H9 (cell line): ENCODE measurements around the gene PSMD7. TPM values are rescaled to one million over a fixed set of nuclear protein-coding genes. Genes with fewer than 3 reads are reported as not detected.
"Not testable (repeated sequence)": the region's sequence is repeated elsewhere in the genome, so short reads cannot be mapped to it uniquely, and the experiment has no call there.

Experiments
- DNase-seq: peaks from one replicate; pipeline ENCODE4 v3.0.0-alpha.2; 2017
- H2AFZ ChIP-seq: one replicate; pipeline ENCODE4 v1.6.1; 2013; ENCODE audit warnings: mild to moderate bottlenecking, low read length, control low read depth, moderate library complexity
- H2AK5ac ChIP-seq: 2 replicates; pipeline ENCODE4 v1.6.1; 2013; ENCODE audit warnings: low read length, control low read depth, mixed read lengths; ENCODE audit not compliant: insufficient read length
- H2BK120ac ChIP-seq: one replicate; pipeline ENCODE4 v1.6.1; 2013; ENCODE audit warnings: low read depth, mild to moderate bottlenecking, low read length, control low read depth, inconsistent platforms; ENCODE audit not compliant: poor library complexity, severe bottlenecking
- H2BK12ac ChIP-seq: 2 replicates; pipeline ENCODE4 v1.6.1; 2013; ENCODE audit warnings: low read length, control low read depth, mixed read lengths, low read depth; ENCODE audit not compliant: insufficient read length
- H2BK15ac ChIP-seq: 2 replicates; pipeline ENCODE4 v1.6.1; 2013; ENCODE audit warnings: low read depth, low read length, control low read depth
- H2BK20ac ChIP-seq: one replicate; pipeline ENCODE4 v1.6.1; 2013; ENCODE audit warnings: low read depth, mild to moderate bottlenecking, low read length, control low read depth, inconsistent platforms; ENCODE audit not compliant: poor library complexity, severe bottlenecking
- H2BK5ac ChIP-seq: 2 replicates; pipeline ENCODE4 v1.6.1; 2013; ENCODE audit warnings: low read length, control low read depth, mixed read lengths; ENCODE audit not compliant: insufficient read length
- H3K14ac ChIP-seq: 2 replicates; pipeline ENCODE4 v1.6.1; 2013; ENCODE audit warnings: low read length, control low read depth; ENCODE audit not compliant: insufficient read depth
- H3K18ac ChIP-seq: 2 replicates; pipeline ENCODE4 v1.6.1; 2013; ENCODE audit warnings: low read depth, mild to moderate bottlenecking, mixed read lengths, low read length, control low read depth; ENCODE audit not compliant: insufficient read length
- H3K23ac ChIP-seq: 2 replicates; pipeline ENCODE4 v1.6.1; 2013; ENCODE audit warnings: low read length, control low read depth, mixed read lengths, low read depth; ENCODE audit not compliant: insufficient read length
- H3K23me2 ChIP-seq: 2 replicates; pipeline ENCODE4 v1.6.1; 2013; ENCODE audit warnings: low read depth, mild to moderate bottlenecking, mixed read lengths, low read length, control low read depth; ENCODE audit not compliant: insufficient read length, poor library complexity, severe bottlenecking
- H3K27ac ChIP-seq: 2 replicates; pipeline ENCODE4 v1.5.1; 2013; ENCODE audit warnings: low read length, control low read depth, mixed read lengths, low read depth; ENCODE audit not compliant: insufficient read length
- H3K27me3 ChIP-seq: 2 replicates; pipeline ENCODE4 v1.6.1; 2013; ENCODE audit warnings: low read length, control low read depth, inconsistent platforms; ENCODE audit not compliant: insufficient read depth
- H3K4ac ChIP-seq: 2 replicates; pipeline ENCODE4 v1.6.1; 2013; ENCODE audit warnings: low read depth, mild to moderate bottlenecking, control low read depth, inconsistent platforms, low read length, moderate library complexity
- H3K4me1 ChIP-seq: 2 replicates; pipeline ENCODE4 v1.6.1; 2013; ENCODE audit warnings: low read length, control low read depth, inconsistent platforms; ENCODE audit not compliant: insufficient read depth
- H3K4me2 ChIP-seq: 2 replicates; pipeline ENCODE4 v1.6.1; 2013; ENCODE audit warnings: low read length, control low read depth, mixed read lengths; ENCODE audit not compliant: insufficient read length, insufficient read depth
- H3K56ac ChIP-seq: 2 replicates; pipeline ENCODE4 v1.6.1; 2013; ENCODE audit warnings: low read depth, mild to moderate bottlenecking, mixed read lengths, low read length, control low read depth; ENCODE audit not compliant: insufficient read length
- H3K79me1 ChIP-seq: 2 replicates; pipeline ENCODE4 v1.6.1; 2013; ENCODE audit warnings: low read depth, mild to moderate bottlenecking, moderate library complexity, low read length, control low read depth, inconsistent platforms; ENCODE audit not compliant: insufficient read depth, poor library complexity, severe bottlenecking
- H3K79me2 ChIP-seq: 2 replicates; pipeline ENCODE4 v1.6.1; 2013; ENCODE audit warnings: low read length, control low read depth, inconsistent platforms; ENCODE audit not compliant: insufficient read depth
- H3K9ac ChIP-seq: 2 replicates; pipeline ENCODE4 v1.6.1; 2013; ENCODE audit warnings: low read length, control low read depth, mixed read lengths; ENCODE audit not compliant: insufficient read length; ENCODE audit errors: extremely low read depth
- H3K9me3 ChIP-seq: one replicate; pipeline ENCODE4 v1.6.1; 2013; ENCODE audit warnings: low read depth, low read length, inconsistent platforms; ENCODE audit not compliant: control insufficient read depth
- H3T11ph ChIP-seq: one replicate; pipeline ENCODE4 v1.6.1; 2013; ENCODE audit warnings: mild to moderate bottlenecking, low read length, control low read depth, inconsistent platforms
- H4K20me1 ChIP-seq: one replicate; pipeline ENCODE4 v1.6.1; 2013; ENCODE audit not compliant: control insufficient read depth, insufficient read length, insufficient read depth
- H4K5ac ChIP-seq: 2 replicates; pipeline ENCODE4 v1.6.1; 2013; ENCODE audit warnings: low read depth, mild to moderate bottlenecking, mixed read lengths, low read length, control low read depth; ENCODE audit not compliant: insufficient read length
- H4K8ac ChIP-seq: replicated peaks from 2 replicates; pipeline ENCODE4 v1.6.1; 2013; ENCODE audit warnings: low read length, control low read depth, mixed read lengths, low read depth; ENCODE audit not compliant: insufficient read length
- H4K91ac ChIP-seq: 2 replicates; pipeline ENCODE4 v1.6.1; 2013; ENCODE audit warnings: low read depth, mild to moderate bottlenecking, moderate library complexity, mixed read lengths, low read length, control low read depth; ENCODE audit not compliant: insufficient read length
- H3K27ac Mint-ChIP-seq, 3 experiments: 2 replicates in 2 of 3; 3 replicates in 1 of 3; pipeline ENCODE4 v1.8.0; 2020 to 2021; ENCODE audit warnings: mixed read lengths in 3 of 3, mild to moderate bottlenecking in 1 of 3, moderate library complexity in 1 of 3
- H3K27me3 Mint-ChIP-seq: 2 replicates; pipeline ENCODE4 v1.8.0; 2021; ENCODE audit warnings: low read depth, mild to moderate bottlenecking, moderate library complexity, mixed read lengths
- H3K36me3 Mint-ChIP-seq, 3 experiments: 2 replicates in 2 of 3; 3 replicates in 1 of 3; pipeline ENCODE4 v1.8.0; 2020 to 2021; ENCODE audit warnings: low read depth in 3 of 3, mixed read lengths in 3 of 3; ENCODE audit not compliant: insufficient read depth in 1 of 3
- H3K4me1 Mint-ChIP-seq, 2 experiments: 2 replicates each; pipeline ENCODE4 v1.8.0; 2020; ENCODE audit warnings: mixed read lengths in 2 of 2
- H3K4me3 Mint-ChIP-seq, 2 experiments: 2 replicates in 1 of 2; 3 replicates in 1 of 2; pipeline ENCODE4 v1.8.0; 2020 to 2021; ENCODE audit warnings: mild to moderate bottlenecking in 2 of 2, mixed read lengths in 2 of 2, moderate library complexity in 1 of 2
- H3K9me3 Mint-ChIP-seq, 2 experiments: 2 replicates in 1 of 2; 3 replicates in 1 of 2; pipeline ENCODE4 v1.8.0; 2020; ENCODE audit warnings: mild to moderate bottlenecking in 2 of 2, mixed read lengths in 2 of 2, moderate library complexity in 1 of 2
- WGBS: extraction: QIAGEN DNeasy Blood & Tissue Kit; methylation state at CpG from one replicate; pipeline ENCODE4 v1.1.7; 2013; ENCODE audit warnings: missing lambda C conversion rate, low lambda C conversion rate, mixed read lengths; ENCODE audit not compliant: insufficient read length; ENCODE audit errors: extremely low coverage; 5-methylcytosine and 5-hydroxymethylcytosine counted together
- total RNA-seq: library from RNA; stranded (reverse); gene quantifications from 2 replicates; pipeline ENCODE4 v1.2.1, GENCODE V29; 2021

The PSMD7 gene
- total RNA-seq, 1 experiment from 2014 or later, result 140 TPM

DNA sequence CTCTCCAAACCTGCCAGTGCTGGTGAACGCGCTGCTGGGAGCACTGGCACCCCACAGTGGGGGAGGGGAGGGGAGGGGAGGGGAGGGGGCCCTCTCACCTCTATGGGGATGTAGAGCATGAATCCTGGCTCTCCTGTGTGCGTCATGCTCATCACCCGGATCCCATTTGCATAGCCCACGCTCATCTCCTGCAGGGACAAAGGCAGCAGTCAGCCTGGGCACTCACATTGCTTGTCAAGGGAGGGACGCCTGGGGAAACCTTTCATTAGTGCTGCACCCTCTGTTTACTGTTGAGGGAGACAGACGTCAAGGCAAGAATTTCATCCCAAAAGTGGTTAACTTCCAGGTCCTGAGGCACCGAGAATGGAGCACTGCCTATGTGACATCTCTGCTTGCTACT is 35.9 kb downstream of the PSMD7 start:
- H4K5ac ChIP-seq, H3K56ac ChIP-seq, H3K4me1 Mint-ChIP-seq, DNase-seq, H4K8ac ChIP-seq, H3K9me3 Mint-ChIP-seq, H3K27me3 Mint-ChIP-seq, H3K9ac ChIP-seq, H2AFZ ChIP-seq, H3T11ph ChIP-seq, H3K9me3 ChIP-seq, H3K27ac Mint-ChIP-seq, H3K4ac ChIP-seq, H2BK12ac ChIP-seq, H2AK5ac ChIP-seq, H3K4me1 ChIP-seq, H3K27ac ChIP-seq, H3K18ac ChIP-seq, H4K91ac ChIP-seq, H3K23ac ChIP-seq, H2BK120ac ChIP-seq, H3K23me2 ChIP-seq, H2BK20ac ChIP-seq, H3K79me2 ChIP-seq, H3K4me3 Mint-ChIP-seq, H2BK15ac ChIP-seq, H3K79me1 ChIP-seq, H2BK5ac ChIP-seq, H3K4me2 ChIP-seq, H3K14ac ChIP-seq, H4K20me1 ChIP-seq, H3K27me3 ChIP-seq: not testable (repeated sequence)
- WGBS, result no CpG with 5 or more reads among the region's 8 CpGs
- H3K36me3 Mint-ChIP-seq, result peaks cover 22 to 56% (median 48%) of the 10 kb centered on the region in 3 experiments

DNA sequence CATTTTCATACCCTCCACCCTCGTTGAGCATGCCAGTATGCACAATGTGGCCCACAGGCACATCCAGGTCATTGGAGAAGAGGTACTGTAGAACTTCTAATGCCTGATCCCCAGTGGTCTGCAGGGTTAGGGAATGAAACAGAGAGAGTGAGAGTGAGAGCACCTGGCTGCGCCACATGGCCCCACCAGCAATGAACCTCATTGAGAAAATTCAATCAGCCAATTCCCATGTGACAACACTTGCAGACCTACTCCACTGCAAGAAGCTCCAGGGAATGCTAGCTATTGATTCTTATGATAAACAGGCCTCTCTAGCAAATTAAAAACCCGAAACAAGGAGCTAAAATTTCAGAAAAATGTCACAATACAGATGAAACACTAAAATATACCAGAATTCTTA is 40.9 kb downstream of the PSMD7 start:
- H2BK120ac ChIP-seq, H3K4me2 ChIP-seq, H3K9ac ChIP-seq, H3K27ac Mint-ChIP-seq, H4K8ac ChIP-seq, H3K27me3 Mint-ChIP-seq, H3K18ac ChIP-seq, H3K9me3 ChIP-seq, H3K4me1 ChIP-seq, DNase-seq, H2BK5ac ChIP-seq, H3K79me2 ChIP-seq, H3K27me3 ChIP-seq, H3K56ac ChIP-seq, H2AFZ ChIP-seq, H3K14ac ChIP-seq, H3K4me1 Mint-ChIP-seq, H3K23ac ChIP-seq, H3K79me1 ChIP-seq, H3K23me2 ChIP-seq, H3K9me3 Mint-ChIP-seq, H2BK15ac ChIP-seq, H3K27ac ChIP-seq, H2BK12ac ChIP-seq, H2AK5ac ChIP-seq, H3K4ac ChIP-seq, H4K91ac ChIP-seq, H4K20me1 ChIP-seq, H2BK20ac ChIP-seq, H4K5ac ChIP-seq, H3T11ph ChIP-seq, H3K4me3 Mint-ChIP-seq: not testable (repeated sequence)
- peaks cover 16 to 56% (median 35%) of the 10 kb centered on the region in 3 experiments; a peak in 6 of 7 replicates for H3K36me3 Mint-ChIP-seq
- WGBS, result no CpG with 5 or more reads among the region's 3 CpGs
